CD4-positive, alpha-beta T cell treated with Interleukin-17A for 4 hours (primary cell): ENCODE results near the gene APPL2.

Experiments used
- DNase-seq: peaks from one replicate; pipeline ENCODE4 v3.0.0-alpha.2; 2020; ENCODE audit warnings: mixed read lengths

APPL2 gene, protein sequence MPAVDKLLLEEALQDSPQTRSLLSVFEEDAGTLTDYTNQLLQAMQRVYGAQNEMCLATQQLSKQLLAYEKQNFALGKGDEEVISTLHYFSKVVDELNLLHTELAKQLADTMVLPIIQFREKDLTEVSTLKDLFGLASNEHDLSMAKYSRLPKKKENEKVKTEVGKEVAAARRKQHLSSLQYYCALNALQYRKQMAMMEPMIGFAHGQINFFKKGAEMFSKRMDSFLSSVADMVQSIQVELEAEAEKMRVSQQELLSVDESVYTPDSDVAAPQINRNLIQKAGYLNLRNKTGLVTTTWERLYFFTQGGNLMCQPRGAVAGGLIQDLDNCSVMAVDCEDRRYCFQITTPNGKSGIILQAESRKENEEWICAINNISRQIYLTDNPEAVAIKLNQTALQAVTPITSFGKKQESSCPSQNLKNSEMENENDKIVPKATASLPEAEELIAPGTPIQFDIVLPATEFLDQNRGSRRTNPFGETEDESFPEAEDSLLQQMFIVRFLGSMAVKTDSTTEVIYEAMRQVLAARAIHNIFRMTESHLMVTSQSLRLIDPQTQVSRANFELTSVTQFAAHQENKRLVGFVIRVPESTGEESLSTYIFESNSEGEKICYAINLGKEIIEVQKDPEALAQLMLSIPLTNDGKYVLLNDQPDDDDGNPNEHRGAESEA

DNA sequence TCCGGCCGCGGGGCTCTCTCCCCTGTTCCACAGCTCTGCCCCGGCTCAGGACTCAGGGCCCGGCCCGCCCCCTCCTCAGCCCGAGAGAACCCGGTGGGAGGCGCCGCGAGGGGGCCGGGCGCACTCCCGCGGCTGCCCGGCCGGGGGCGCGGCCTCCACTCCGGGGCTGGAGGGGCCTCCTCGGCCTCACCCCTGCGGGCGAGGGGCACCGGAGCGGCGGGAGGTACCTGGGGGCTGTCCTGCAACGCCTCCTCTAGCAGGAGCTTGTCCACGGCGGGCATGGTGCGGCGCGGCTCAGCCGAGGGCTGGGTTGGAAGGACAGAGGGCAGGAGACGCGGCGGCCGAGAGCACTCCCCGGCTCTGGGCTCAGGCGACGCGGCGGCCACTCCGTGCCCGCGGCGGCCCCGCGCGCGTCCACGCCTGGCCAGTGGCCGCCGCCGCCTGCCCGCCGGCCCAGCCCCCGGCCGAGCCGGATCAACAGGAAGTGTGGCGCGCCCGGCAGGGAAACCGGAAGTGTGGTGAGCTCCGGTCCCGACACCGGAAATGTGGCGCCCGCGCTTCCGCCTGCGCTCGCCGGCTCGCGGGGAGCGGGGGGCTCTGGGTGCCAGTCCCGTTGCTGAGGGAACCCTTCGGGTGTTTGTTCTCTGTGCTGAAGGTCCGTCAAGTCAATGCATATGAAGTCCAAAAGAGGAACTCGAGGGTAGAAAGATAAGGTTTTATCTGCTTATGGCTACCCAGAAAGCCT, at the start of gene APPL2:
APPL2 (minus strand) TSS at position 443 of the 745 bp plus-strand sequence; CDS start at position 281, 162 bp downstream.
- DNase-seq, result peak; percentile 90

DNA sequence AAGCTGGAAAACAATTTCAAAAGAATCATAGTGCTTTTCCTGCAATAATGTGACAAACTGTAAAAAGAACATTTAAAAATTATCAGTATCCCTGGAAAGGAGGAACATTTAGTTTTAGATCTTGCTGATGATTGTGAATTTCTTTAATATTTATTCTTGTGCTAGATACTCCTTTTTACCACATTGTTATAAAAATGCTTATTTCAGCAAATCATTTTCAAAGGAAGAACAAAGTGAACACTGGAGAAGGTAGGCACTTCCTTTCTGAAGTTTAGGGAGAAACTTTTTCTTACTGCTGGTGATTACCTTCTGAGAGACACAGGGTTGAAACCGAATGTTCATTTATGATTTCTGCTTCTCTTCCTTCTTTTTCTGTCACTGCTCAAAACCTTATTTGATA, 49.4 kb upstream of the APPL2 start:
- DNase-seq, result no peak

DNA sequence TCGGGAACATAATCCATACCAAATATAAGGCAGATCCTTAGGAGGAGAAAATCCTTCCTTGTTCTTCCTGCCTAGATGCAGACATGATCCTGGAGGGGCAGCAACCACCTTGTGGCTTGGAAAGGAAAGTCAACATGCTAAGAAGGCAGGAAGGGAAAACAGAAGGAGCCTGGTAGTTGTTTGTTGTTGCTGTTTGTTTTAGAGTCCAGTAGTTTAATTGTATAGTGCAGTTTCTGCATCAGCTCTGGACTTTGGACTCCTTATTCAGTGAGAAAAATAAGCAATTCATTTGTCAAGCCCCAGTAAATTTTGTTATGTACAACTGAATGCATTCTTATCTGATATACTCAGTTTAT, 45.7 kb upstream of the APPL2 start:
- no peak for DNase-seq

DNA sequence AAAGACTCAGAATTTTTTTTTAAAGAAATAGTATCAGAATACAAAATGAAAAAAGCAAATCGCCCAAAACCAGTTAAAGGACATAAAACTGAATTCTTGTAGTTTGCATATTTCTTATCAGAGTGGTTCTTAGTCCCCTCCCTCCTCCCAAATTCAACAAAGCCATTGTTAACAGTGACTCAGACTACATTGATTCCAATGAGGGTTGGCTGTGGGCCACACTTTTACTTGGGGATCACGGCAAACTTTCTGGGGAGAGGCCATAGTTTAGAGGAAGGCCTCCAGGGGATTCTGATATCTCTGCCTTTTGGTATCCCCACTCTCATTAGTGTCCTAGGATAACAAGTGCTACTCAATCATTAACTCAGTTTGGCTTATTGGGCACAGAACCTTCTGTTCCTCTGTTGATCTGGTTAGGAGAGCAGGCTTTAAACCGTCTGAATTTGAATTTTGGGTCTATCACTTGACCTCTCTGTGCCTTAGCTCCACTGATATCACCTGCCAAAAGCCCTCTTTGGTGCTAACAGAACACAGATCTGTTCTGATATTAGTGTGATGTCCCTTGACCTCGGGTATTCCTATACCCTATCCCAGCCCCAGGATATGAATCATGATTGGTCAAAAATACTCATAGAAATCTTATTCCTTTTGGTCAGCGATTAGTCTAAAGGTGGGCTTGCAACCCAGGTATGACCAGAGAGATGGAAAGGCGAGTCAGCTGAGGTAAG, 45.2 kb upstream of the APPL2 start:
- no peak for DNase-seq

DNA sequence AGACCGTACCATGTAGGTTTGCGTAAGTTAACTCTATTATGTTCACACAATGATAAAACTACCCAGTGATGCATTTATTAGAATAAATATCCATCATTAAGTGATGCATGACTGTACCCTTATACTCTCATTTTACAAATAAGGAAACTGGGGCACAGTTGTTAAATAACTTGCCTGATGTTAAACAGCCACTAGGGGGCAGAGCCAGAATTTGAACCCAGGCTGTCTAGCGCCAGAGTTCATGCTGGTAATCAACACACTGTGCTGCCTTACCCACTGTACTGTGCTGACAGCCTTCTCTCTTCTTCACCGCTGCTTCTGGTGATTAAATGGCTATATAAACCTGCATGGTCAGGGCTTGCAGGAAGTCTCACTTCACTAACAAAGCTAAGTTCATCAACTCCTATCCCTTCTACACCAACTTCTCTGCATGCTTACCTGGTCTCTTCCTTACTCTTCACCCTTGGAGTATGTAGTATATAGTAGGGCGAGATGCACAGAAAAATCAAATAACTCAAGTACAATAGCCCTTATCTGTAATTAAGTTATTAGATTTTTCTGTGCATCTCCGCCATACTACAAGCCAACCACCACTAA, 43.6 kb upstream of the APPL2 start:
- DNase-seq, result peak; percentile 62

DNA sequence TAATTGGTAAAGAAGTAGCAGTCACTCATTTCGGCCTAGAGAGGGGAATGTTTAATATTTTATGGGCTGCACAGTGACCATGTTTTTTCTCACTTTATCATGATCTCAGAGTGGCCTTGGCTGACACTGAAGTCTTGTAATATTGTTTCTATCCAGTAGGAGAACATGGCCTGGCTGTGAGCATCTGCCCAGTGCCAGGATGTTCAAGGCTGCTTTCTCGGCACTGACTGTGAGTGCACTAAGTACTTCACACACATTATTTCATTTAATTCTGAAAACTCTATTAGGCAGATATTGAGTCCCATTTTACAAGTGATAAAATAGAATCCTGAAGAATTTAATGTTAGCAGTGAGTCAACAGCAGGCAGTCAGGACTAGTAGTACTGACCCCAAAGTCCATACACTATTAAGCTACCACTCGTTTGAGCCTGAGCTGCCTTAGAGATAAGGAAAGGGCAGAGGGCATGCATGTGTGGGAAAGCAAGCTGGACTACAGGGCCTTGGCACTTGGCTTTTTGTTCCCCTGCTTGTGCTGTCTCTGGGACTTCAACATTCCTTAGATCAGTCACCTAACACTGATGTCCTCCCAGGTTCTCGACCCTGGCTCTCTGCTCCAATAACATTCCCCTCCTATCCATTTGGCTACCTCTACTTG, 42.2 kb upstream of the APPL2 start:
- DNase-seq, result no peak

DNA sequence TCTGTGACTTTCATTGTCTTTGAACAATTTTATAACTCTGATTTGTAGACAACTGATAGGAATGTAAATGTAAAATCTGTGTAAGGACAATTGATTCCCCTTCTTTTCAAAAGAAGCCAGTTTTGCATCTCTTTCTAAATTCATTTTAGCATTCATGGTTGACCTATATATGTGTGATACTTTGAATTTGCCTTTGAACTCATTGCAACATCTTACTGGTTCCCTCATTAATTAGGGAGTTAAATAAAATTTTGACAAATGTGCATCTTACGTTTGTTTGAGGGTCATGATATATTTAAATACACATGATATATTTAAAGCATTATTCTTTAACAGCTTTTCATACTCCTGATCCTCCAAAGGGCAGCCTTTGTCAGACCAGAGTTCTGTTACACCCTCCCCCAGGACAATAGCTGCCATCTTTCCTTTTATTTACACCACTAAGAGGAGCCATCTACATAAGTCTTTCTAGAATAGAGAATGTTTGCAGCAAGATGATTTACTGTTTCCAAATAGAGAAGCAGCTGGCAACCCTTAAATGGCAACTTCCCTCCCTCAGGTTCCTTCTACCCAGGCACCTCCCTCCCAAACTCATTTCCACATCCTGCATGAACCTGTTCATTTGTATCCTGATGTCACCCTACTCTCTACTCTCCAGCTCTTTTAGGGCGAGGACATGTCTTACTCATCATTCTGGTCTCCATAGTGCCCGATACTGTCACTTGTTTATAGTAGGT, 40.2 kb upstream of the APPL2 start:
- no peak for DNase-seq

DNA sequence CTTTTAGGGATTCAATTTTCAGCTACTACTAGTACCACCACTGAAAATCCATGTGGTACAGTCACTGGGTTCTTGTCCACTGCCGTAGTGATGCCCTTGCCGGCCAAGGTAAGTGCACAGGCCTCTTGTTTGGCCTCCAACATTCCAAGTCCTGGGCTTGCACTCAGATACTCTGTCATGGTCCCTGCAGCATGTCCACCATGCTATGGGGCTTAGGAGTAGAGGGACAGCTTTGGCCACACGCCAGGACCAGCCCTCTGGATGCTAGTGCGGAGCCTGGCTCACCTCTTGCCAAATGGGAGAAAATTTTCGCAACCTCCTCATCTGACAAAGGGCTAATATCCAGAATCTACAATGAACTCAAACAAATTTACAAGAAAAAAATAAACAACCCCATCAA, 38.6 kb upstream of the APPL2 start:
- DNase-seq, result no peak

DNA sequence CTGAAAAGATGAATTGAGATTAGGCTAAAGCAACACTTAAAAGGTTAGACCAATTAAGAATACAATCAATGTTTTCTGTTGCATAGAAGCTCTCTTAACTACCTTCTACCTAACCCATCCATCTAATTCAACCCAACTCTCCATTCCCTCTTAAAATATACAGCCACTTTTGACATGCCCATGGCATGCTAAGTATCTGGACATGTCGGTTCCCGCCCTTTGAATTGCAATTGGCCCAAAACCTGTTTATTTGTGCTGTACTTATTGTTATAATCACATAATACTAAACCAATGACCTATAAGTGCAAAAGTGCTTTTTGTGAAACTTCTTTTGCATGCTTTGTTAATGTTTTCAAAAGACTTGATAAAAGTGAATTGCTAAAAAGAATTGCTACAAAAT, 37.6 kb upstream of the APPL2 start:
- DNase-seq, result no peak

DNA sequence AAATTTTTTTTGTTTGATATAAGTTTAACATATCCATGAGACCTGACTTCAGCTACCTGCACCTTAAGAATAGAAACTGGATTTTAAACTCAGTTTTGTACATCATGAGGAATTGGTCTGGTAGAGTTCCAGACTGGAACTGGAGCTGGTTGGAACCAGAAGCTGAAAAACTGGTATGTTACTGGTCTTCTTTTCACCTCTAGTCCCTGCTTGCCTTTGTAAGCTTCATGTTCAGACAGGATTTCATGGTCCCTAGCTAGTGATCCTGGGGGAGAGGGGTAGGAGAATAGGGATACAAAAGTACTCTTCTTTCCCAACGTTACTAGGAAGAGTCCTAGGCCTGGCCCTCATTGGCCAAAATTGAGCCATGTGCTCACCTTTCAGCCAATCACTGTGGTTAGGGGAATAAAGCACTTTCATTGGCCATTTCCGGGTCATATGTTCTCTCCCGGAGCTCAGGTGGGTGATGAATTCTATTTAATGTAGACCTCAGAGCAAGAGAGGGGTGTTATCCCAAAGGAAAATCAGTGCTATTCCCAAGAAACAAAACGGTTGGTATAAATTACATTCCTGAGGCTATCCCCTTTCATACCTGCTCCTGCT, 36.9 kb upstream of the APPL2 start:
- DNase-seq, result no peak

DNA sequence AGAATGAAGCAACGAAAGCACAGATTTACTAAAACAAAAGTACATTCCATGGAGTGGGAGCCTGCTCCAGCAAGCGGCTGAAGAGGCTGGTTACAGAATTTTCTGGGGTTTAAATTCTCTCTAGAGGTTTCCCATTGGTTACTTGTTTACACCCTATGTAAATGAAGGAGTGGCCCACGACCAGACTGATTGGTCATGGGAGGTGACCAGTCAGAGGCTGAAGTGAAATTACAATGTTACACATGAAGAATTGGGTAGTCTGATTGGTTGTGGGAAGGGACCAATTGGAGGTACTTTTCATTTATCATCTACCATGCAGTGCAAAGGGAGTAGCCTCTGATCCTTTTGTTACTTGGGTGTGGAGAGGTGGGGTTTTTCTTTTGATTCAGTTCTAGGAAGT, 36.2 kb upstream of the APPL2 start:
- no peak for DNase-seq

DNA sequence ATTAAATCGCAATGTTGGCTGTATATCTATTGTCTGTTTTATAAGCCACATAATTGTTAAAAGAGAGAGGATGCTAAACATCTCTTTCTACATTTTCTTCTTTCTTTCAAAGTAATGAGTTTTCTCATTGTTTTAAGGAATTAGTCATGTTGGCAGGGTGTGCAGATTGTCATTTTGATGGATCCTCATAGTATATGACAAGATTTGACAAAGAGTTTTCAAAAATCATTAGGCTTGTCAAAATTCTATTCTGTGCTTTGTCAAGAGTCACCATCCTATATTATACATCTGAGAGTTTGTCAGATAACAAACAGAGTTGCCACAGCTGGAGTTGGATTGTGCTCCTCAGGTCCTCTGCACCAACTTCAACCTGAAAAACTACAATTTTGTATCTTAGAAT, 35.4 kb upstream of the APPL2 start:
- DNase-seq, result no peak

DNA sequence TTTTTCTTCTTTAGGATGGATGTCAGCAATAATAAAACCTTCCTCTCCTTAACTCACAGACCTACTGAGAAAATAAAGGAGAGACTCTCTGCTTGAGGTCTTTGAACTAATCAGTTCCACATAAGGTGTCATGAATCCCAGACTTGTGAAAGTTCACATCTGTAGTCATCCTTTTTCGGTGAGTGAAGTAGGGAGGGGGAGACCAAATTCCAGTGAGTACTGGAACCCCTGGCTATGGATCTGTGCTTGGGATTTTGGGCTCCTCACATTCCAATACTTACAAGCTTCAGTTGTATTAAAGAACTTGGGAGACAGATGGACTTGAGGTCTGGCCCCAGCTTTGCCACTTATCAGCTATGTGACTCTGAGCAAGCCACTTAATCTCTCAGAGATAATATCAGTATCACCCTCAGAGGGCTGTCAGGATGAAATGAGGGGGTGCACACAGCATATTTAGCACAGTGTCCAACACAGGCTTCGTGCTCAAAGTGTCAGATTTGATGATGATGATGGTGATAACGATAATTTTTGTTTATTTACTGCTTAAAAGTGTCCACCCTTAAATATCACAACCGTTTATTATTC, 34.8 kb upstream of the APPL2 start:
- DNase-seq, result no peak

DNA sequence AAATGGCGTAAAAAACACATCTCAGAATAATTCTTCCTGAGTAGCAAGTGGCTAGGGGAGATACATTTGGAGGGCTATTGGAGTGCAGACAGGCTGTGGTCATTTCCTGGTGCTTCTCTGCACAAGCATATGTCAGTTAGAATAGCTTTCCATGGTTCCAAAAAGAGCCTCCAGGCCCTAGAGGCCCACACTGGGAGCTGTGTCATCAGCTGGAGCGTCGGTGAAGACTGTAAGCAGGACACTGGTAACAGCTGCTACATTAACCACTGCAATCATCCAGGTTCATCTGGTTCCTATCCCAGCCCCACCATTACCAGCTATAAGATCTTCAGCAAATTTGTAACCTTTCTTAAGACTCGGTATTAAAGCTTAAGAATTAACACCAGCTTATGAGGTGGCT, 31.7 kb upstream of the APPL2 start:
- DNase-seq, result no peak

DNA sequence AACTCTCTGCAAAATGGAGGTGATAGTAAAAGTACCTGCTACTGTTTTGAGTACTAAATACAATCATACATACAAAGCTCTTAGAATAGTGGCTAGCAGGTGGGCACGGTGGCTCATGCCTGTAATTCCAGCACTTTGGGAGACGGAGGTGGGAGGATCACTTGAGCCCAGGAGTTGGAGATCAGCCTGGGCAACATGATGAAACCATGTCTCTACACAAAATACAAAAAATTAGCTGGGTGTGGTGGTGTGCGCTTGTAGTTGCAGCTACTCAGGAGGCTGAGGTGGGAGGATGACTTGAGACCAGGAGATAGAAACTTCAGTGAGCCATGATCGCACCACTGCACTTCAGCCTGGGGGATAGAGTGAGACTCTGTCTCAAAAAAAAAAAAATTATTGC, 28.8 kb upstream of the APPL2 start:
- no peak for DNase-seq

DNA sequence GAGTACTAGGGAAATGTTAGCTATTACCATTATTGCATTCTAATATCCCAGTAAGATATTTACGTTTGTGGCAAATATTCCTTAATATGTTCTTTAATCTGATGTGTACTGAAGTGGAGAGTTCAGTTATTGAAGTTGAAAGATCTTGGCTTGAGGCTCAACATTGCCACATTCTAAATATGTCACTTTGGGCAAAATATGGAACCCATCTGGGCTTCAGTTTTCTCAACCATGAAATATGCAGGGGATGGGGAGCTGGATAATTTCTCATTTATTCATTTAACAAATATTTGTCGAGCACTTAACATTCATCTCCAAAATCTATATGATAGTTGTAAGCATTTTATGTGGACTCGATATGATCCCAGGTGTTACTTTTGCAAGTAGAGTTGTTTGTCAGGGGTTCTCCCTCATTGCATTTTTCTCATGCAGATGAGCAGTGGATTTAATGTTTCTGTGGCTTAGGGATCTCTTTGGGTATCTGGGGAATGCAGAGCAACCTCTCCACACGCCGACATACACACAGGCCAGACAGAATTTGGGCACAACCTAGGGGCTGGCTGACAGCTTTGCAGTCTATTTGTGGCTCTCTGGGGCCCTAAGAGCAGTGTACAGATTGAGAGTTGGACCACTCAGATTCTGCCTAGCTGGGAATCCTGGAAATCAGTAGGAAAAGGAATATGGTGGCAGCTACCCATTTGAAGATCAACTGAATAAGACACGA, 26.6 kb upstream of the APPL2 start:
- DNase-seq, result no peak

DNA sequence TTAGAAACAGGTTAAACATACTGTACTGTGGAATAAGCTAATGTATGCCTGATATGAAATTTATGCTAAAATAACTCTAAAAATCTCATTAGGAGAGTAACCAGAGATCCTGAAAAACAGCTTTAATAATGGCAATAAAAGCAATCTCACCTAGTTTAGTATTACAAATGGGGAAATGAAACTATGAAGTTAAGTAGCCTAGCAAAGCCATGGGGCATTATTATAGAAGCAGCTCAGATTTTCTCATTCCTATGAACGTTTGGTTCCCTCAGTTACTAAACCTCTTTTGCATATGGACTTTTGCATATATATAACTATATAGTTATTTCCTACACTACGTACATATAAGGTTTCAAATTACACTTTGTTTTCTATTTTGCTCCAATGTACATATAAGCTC, 25.0 kb upstream of the APPL2 start:
- no peak for DNase-seq

DNA sequence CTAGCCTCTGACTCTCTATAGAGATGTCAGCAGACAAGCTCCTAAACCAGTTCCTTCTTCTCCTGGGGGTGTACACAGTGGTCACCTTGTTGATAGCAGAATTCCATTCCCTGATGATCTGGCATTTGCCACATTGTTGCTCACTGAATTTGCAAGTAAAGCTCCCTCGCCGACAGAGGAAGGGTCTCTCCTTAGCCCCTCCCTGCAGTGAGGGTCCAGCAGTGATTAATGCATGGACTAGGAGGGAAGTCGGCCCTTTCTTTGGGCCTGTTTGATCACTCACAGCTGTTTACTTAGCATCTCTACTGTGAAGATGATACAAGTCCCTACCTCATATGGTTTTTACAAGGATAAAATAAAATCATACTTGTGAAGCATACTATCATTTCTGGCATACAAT, 23.3 kb upstream of the APPL2 start:
- DNase-seq, result no peak

DNA sequence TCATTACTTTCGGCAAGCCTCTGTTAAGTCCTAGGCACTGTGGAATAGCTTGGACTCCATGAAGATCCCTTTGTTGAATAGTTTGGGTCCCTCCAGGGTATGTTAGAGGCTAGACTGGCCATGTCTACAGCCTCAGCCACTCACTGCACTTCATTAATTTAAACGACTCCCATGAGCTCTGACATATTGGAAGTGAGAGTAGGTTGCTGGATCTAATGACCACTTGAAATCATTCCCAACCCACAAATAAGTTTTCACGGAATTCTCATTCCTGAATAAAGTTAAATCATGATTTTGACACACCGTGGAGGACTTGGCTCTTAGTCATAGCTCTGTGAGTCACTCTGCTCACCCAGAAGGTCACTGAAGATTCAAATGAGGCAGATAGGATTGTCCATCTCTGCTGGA, 21.4 kb upstream of the APPL2 start:
- DNase-seq, result no peak

DNA sequence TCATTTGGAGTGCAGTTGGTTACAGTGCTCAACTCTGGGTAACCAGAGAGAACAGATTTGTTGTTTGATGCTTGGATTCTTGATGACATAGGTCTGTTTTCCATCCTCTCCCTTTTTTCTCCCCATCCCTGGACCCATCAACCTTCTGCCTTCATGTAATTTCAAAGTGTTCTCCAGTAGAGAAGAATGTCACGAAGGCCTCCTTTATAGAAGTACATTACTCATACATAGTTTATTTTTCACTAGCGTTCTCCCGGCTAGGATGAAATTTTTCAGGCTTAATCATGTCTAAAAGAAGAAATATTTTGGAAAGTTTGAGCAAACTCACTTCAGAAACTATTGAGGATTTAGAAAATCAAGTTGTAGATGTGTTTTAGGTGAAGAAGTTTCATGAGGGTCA, 20.9 kb upstream of the APPL2 start:
- DNase-seq, result no peak
